Inflammatory macrophage (primary cell): ENCODE results near the gene APOL6.
"Not testable (repeated sequence)": the region's sequence is repeated elsewhere in the genome, so short reads cannot be mapped to it uniquely, and the experiment has no call there.

Experiments
- DNase-seq, 2 donors: peaks; one replicate each; pipeline ENCODE4 v3.0.0-alpha.2; 2020 to 2022

APOL6 gene

GRCh38 chr22:35681454-35682052 lies 33.3 kb downstream of the APOL6 start:
- DNase-seq: no peak

DNA sequence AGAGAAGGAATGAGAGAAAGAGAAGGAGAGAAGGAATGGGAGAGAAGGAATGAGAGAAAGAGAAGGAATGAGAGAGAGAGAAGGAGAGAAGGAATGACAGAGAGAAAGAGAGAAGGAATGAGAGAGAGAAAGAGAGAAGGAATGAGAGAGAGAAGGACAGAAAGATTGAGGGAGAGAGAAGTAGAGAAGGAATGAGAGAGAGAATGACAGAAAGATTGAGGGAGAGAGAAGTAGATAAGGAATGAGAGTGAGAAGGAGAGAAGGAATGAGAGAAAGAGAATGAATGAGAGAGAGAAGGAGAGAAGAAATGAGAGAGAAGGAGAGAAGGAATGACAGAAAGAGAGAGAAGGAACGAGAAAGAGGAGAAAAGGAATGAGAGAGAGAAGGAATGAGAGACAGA lies 35.3 kb downstream of the APOL6 start:
- DNase-seq: no peak

DNA sequence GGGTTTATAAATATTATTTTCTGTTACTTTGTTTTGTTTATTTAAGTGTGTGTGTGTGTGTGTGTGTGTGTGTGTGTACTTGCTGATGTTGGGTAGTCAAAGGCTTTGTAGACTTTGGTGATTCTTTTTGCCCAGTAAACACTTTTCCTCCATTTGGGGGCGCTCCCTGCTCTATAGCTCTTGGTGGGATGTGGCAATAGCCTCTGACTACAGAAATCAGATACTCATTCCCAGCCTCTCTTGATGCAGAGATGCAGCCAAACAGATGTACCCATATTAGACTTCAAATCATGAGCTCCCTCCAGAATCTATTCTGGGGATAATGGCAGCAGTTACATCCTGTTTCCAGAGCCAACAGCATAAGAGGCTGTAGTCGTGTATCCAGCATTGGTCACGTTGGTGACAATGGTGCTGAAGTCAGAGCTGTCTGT lies 36.0 kb downstream of the APOL6 start:
- no peak for DNase-seq

- DNase-seq: no peak
Measured at GRCh38 chr22:35684732-35685131, 36.5 kb downstream of the APOL6 start.

- no peak for DNase-seq
Measured at GRCh38 chr22:35685731-35686130, 37.5 kb downstream of the APOL6 start.

DNA sequence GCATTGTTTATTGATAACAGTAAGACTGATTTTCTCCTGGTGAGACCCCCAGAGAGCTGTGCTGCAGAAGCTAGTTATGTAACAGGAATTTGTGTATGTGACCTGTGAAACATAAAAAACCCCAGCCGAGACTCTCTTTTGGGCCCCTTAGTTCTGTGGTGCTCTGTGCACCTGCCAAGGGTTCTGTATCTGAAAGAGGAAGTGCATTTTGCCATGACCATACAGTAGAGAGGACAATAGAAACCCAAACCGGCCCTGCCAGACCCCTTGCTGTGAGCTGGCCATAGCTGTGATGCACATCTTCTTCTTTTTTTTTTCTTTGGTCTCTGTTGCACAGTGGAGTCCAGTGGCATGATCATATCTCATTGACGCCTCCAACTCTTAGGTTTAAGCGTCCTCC lies 38.1 kb downstream of the APOL6 start:
- no peak for DNase-seq

DNA sequence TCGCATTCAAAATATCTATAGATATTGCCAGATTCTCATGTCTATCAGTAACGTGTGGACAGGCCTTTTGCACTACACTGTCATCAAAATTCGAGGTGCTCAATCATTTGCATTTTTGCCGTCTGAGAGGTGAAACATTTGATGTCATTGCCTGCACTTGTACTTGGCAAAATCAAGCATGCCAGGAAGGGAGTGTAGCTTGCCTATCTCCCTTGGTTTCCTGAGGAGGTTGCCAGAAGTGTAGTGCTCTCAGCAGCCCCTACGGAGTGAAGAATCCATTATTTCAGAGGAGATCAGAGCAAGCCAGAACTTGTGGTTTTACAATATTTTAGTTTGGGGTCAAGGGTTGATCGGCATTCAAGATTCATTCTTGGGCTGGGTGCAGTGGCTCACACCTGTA lies 39.2 kb downstream of the APOL6 start:
- DNase-seq: no peak

- DNase-seq: no peak
Measured at GRCh38 chr22:35688913-35689675, 40.8 kb downstream of the APOL6 start.

DNA sequence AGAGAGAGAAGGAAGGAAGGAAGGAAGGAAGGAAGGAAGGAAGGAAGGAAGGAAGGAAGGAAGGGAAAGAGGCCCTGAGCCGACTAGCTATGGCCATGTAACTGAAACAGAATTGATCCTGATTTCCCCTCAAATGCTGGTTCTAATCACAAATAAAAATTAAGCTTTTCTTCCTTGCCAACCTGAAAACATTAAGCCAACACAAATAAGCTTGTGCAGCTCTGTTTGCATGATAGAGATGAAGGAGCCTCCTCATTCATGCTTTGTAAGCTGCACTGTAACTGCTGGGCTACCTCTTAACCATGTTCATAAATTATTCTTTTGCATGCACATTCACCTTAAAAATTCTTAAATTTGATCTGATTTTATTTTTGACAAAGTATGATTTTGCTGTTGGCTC lies 41.8 kb downstream of the APOL6 start:
- no peak for DNase-seq

DNA sequence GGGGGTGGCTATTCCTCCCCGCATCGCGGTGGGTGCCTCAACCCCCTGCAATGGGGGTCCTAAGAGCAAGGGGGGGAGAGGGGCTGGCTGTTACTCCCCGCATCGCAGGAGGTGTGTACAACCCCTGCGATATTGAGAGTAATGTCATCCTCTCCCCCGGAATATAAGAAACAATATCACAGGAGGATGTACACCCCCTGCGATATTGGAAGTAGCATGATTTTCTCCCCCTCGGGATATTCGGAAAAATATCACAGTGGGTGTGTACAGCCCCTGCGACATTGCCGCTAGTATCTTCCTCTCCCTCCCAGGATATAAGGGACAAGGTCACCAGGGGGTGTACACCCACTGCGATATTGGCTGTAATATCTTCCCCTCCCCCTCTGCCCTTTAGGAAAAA lies 47.0 kb downstream of the APOL6 start:
- no peak for DNase-seq

GRCh38 chr22:35697142-35697541 lies 48.9 kb downstream of the APOL6 start:
- DNase-seq: no peak

DNA sequence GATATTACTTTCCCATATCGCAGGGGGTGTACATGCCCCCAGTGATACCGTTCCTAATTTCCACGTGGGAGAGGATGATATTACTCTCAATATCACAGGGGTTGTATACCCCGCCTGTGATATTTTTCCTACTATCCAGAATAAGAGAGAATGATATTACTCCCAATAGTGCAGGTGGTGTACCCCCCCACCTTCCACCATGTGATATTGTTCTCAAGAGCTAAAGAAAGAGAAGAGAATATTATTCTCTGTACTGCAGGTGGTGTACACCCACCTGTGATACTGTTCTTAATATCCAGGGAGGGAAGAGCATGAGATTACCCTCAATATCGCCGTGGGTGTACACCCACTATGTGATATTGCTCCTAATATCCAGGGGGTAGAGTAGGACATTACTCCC lies 51.6 kb downstream of the APOL6 start:
- not testable (repeated sequence) for DNase-seq

GRCh38 chr22:35703861-35704584 lies 55.8 kb downstream of the APOL6 start:
- no peak for DNase-seq

DNA sequence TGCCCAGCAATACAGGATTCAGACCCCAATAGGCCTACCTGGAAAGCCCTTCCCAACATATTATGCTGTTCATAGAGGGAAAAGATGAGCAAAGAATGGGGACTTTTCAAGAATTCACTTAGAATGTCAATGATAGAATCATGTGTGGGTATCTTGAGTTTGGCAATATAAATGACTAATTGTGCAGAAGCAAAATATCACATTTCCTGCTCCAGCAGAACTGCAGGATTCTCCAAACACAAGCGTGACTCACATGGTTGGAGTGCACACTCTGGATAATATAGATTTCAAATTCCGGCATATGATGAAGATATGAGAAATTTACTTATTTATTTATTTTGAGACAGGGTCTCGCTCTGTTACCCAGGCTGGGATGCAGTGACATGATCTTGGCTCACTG lies 56.9 kb downstream of the APOL6 start:
- no peak for DNase-seq

DNA sequence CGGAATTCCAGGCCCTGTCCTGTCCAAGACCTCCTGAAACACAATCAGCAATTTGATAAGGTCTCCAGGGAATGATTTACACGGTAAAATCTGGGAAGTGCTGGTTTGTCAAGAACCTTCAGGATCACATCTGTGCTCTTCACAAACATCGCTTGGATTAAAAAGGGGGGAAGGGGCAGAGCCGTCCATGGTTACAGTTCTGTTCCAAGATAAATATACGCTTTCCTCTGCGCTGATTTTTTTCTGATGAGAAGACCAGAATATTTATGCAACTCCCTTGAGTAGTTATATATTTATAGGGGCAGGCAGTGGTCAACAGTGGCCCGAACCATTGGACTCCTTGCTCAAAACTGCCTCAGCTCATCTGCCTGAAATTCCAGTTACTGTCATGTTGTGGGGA lies 60.2 kb downstream of the APOL6 start:
- no peak for DNase-seq

GRCh38 chr22:35708917-35709316 lies 60.7 kb downstream of the APOL6 start:
- no peak for DNase-seq

DNA sequence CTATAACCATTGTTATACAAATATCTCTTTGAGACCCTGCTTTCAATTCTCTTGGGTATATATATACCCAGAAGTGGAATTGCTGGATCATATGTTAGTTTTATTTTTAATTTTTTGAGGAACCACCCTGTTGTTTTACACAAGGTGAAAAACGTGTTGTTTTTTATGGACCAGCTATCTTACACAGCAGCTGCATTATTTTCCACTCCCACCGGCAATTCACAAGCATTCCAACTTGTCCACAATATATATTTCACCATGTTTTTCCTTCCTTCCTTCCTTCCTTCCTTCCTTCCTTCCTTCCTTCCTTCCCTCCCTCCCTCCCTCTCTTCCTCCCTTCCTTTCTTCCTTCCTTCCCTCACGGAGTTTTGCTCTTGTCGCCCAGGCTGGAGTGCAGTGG lies 63.1 kb downstream of the APOL6 start:
- no peak for DNase-seq

- no peak for DNase-seq
Measured at GRCh38 chr22:35712672-35713071, 64.4 kb downstream of the APOL6 start.

GRCh38 chr22:35717572-35717971 lies 69.3 kb downstream of the APOL6 start, which contains the start of gene APOL5:
Gene APOL5 (plus strand): TSS chr22:35717872. CDS start chr22:35717872, 0 bp downstream.
- no peak for DNase-seq
